Hindlimb muscle (tissue), 1 donor: ENCODE results near the gene TEAD1. TPM values are rescaled to one million over a fixed set of nuclear protein-coding genes. Genes with fewer than 3 reads are reported as not detected.

Experiments used
- DNase-seq: peaks from one replicate; pipeline ENCODE4 v3.0.0-alpha.2; 2013
- polyA plus RNA-seq: library from polyadenylated mRNA; unstranded; fragments of 120-200 nt; gene quantifications from one replicate; pipeline ENCODE4 v1.2.1, GENCODE V29; 2013; ENCODE audit not compliant: insufficient read length

TEAD1 gene
- polyA plus RNA-seq, 1 donor = 95.3 TPM

DNA sequence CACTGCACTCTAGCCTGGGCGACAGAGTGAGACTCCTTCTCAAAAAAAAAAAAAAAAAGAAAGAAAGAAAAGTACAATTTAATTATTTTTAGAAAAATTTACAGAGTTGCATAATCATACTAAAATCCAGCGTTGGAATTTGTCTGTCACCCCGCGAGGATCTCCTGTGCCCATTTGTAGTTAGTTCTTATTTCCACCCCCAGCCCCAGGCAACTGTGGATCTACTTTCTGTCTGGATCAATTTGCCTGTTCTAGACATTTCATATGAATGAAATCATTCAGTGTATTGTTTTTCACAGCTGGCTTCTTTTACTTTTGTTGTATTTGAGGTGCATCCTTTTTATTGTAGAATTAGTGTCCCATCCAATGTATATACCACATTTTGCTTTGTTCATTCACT, 232.3 kb downstream of the TEAD1 start:
- no peak for DNase-seq

DNA sequence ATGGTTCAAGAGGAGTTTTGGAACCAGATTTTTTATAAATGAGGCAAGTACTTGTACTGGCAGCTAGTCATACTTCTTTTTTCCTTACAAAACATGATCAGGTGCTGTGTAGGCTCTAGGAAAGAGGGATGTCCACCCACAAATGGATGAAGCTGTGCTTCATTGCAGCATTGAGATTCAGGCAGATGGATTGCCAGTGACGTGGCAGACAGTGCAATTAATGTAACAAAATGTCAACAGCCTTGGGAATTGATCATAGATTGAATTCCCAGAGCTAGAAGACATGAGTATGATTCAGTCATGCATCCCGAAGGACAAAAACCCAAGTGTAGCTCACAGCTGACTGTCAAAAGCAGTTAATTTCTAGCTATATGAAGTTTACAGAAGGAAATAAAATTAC, 235.7 kb downstream of the TEAD1 start:
- no peak for DNase-seq

DNA sequence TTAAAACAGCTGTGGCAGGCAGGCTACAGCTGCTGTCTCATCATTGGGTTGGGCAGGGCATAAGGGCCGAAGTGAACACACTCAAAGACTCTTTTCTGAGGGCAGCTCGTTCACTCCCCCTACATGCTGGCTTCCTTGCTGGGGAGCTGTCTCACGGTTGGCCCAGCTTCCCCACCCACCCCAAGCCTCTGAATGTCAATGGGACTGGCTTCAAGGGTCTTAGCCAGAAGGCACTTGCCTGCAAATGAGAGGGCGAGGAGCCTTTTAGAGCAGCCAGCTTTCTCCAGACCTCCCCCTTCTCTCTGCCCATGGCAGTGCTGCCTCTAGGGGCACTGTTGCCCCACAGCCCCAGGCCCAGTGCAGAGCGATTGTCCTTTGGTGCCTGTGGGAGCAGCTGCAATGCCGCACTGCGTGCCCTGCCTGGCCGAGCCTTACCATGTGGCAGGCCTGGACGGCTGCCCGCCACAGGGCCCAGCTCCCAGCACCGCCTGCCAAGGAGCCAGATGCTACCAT, 240.2 kb downstream of the TEAD1 start:
- DNase-seq = peak; percentile 58

DNA sequence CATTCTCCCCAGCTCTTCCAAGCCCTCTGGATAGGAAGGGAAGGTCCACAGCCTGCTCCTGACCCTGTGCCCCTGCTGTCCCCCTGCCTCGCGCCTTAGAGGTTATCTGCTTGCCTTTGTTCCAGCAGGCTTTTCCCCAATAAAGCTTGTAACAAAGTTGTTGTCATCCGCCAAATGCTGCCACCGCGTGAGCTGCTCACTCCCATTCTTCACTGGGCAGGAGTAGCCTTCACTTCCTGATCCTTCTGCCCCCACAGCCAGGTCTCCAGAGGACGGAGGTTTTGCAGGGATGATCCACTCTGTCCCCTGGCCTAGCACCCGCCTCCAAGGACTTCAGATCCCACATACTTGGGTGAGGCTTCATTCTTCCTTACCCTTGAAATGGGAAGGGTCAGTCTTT, 240.9 kb downstream of the TEAD1 start:
- DNase-seq = no peak

DNA sequence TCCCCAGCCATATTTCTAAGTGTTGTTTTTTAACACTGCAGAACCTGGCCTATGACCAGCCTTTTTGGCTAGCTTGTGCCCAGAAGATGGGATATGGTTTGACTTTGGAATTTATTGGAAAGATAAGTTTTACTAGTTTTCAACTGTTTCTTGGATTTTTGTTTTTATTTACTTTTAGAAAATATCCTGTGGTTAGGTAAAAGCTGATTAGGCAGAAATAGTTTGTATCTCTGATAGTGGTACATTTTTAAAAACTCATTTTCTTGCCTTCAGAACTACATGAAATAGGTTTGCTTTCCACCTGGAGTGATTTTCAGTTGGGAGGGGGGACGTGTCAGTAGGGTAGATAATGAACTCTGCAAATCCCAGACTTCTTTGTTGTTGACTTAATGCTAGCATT, 243.6 kb downstream of the TEAD1 start:
- DNase-seq = no peak

DNA sequence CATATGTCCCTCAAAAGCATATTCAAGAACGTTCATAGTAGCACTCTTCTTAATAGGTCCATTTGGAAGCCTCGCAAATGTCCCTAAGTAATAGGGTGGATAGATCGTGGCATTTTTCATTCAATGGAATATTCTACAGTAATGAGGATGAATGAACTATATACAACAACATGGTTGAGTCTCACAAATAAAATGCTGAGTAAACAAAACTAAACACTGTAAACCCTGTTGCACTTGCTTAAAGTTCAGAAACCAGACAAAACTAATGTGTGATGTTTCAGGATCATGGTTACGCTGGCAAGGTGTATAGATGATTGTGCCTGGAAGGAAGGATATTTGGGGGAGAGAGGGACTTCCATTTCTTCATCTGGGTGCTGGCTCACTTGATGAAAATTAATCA, 244.4 kb downstream of the TEAD1 start:
- no peak for DNase-seq

DNA sequence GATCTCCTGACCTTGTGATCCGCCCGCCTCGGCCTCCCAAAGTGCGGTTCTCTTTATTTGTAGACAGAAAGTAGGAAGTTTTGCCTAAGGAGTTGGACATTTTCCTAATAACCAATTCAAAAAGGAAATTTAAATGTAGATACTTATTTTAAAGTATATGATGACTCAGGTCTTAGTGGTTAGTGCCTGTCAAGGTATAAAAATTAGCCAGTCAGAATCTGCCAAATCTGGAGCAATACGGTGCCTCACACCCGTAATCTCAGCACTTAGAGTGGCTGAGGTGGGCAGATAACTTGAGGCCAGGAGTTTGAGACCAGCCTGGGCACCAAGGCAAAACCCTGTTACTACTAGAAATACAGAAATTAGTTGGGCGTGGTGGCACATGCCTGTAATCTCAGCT, 248.2 kb downstream of the TEAD1 start:
- DNase-seq = no peak

DNA sequence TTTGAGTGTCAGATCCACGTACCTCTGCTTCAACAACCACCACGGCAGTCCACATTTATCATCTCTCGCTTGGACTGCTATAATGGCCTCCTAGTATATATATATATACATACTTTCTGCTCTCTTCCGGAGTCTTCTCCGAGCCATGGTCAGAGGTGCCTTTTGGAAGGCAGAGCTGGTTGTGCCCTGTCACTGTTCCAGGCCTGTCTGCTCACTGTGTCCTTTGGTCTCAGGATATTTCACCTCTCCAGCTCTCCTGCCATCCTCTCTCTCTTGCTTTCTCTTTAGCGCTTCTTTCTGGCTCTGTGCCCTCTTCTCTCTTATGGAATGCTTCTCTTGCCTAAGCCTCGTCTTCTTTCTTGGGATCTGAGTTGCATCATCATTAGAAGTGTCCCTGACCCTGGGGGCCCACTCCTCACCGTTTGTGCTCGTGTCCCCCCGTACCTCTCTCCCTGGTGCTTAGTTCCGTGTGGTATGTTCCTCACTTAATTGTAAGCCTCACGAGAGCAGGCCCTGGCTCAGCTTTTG, 248.8 kb downstream of the TEAD1 start:
- no peak for DNase-seq

DNA sequence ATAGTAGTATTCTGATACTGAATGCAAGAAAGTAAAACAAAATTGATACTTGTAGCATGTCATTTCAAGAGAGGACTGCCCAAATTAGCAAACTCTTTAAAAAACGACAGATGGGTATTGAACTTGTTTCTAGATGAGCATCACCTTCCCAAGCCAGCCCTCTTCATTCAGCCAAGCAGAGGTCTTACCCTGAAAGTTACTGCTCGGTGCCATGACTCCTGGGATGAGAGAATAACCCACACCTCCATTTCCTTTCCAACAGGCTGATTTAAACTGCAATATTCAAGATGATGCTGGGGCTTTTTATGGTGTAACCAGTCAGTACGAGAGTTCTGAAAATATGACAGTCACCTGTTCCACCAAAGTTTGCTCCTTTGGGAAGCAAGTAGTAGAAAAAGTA, 250.4 kb downstream of the TEAD1 start:
- DNase-seq = no peak

DNA sequence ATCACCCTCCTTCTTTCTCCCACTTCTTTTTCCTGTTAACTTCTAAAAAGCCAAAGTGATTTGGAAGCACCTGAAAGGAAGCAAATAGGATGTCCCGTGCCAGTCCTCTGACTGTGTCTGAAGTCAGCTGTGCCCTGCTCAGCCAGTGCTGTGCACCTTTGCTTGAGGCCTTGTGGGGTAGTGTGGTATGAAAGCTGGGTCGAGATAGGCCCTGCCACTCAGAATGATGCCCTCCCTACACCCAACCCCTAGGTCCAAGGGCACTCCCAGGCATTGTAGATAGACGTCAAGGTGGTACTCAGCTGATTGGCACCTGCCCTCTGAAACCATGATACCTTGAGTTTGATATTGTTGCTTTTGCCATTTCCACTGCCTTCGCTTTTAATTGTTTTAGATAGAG, 251.3 kb downstream of the TEAD1 start:
- no peak for DNase-seq

DNA sequence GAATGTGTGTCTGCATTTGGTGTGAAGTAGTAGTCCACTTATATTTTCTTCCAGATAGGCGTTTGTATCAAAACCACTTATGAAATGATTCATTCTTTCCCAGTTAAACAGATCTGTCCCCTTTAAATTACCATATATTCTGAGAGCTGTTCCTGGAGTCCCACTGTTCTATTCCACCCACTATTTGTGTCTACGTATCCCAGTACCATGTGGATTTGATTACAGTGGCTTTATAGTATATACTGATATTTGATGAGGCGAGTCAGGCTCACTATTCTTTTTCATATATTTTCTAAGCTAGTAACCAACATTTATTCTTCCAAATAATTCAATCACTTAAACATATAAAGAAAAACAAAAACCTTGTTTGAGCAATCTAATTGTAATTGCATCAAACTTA, 253.0 kb downstream of the TEAD1 start:
- DNase-seq = no peak

DNA sequence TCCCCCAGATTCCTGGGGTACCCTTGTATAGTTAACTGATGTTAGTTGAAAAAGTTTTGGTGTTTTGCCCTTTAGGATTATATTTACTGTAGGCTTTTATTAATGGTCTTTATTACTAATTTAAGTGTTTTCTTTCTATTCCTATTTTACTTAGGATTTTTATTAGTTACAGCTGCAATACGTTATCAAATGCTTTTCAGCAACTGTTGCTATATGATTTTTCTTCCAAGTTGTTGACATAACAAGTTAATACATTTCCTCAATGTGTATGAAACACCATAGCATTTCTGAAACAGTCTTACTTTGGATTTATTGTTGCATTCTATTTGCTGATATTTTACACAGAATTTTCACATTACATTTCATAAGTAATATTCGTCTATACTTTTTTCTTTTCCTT, 253.7 kb downstream of the TEAD1 start:
- no peak for DNase-seq

DNA sequence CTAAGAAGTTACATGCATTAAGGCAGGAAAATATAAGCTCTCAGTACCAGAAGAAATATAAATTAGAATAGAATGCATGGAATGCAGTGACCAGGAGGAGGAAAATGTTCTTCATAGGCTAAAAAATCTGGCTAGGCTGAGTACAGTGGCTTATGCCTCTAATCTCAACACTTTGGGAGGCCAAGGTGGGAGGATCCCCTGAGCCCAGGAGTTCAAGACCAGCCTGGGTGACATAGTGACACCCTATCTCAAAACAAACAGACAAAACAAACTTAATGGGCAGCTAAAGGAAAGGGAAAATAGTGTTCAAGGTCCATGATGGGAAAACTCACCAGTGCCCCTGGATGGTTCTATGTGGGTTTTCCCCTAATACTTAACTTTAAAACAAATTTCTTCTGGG, 256.6 kb downstream of the TEAD1 start:
- no peak for DNase-seq

DNA sequence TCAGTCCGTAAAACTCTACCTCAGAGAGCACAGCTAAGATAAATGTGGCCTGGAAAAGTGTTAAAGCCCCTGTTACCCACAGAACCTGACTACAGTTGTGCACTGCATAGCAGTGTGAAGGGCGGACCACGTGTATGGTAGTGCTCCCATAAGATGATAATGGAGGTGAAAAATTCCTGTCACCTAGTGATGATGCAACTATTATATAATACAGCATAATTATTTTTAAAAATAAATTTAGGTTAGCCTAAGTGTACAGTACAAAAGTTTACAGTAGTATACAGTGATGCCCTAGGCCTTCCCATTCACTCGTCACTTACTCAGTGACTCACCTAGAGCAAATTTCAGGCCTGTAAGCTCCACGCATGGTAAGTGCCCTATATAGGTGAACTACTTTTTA, 258.3 kb downstream of the TEAD1 start:
- DNase-seq = no peak

DNA sequence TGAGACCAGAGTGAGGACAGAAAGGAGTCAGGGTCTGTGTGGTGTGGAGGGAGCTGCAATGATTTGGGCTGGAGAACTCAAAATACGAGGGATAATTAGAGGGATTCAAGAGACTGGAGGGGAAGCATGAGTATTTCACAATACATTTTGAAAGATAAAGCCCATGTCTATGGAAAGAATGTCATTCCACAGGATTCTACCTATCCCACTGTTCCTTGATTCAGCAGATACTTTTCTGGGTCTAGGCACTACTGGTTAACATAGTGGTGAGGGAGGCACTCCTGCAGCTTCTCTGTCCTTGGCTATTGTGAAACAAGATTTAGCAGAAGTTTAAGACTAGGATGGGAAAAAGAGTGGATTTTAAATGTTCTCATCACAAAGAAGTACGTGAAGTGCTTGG, 262.0 kb downstream of the TEAD1 start:
- DNase-seq = no peak

DNA sequence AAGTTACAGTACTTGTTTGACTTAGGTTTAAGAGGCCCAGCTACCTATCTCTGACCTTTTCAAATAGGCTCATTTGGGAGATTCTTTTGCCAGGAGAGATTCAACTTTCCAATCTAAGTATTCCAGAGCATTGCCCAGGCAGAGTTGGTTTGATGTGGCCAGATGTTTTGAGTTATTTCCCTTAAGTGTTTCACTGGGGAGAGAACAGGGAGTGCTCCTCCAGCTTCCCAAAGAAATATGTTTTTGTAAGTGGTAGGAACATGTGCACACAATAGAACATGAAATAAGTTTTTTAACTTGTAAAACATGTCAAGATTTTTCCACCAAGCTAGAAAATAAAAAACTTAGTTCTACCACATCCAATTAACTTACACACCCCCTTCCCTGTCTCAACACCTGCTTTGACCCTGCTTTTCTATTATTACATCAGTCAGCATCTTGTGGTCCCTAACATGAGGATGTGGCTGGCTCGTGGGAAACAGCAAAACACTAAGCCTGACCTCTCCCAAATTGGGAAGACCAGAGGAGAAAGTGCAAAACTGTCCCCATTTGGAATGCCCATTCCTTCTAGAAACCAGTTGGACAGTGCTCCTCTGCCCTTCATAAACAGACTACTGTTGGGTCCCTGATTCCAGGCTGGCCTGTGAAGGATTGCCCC, 264.5 kb downstream of the TEAD1 start:
- DNase-seq = no peak

DNA sequence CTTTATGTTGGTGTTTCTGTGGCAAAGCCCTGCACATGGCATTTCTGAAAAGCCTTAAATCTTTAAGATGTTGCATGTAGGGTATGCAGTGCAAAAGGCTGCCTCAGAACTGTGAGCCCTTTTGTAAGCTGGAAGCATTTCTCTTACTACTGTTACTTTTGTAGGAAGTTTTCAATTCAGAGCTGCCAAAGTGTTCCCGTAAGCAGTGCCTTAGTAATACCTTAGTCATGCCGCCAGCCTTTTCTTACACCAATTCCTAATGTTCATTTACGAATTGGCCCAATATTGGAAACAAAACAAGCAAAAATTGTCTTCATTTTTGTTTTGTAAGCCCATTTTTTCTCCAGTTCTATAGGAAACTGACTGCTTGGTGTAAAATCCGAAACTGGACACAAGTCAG, 267.4 kb downstream of the TEAD1 start:
- DNase-seq = no peak

DNA sequence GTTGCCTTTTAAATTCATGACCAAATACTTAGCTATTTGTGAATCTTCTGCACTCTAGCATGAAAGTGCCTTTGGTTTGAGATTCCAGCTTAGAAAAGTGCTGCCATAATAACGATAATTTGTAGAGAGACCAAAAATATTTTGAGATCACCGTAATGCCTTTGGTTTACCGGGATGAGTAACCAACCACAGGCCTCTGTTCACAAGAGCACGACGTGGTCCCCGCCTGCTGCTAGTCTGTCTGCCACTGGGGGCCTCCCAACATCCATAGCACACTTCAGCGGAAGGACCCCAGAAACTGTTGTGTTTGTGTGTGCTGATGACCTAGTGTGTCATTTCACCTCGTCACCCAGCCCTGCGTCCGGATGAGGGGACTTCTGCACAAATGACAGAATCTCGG, 267.9 kb downstream of the TEAD1 start:
- DNase-seq = no peak

DNA sequence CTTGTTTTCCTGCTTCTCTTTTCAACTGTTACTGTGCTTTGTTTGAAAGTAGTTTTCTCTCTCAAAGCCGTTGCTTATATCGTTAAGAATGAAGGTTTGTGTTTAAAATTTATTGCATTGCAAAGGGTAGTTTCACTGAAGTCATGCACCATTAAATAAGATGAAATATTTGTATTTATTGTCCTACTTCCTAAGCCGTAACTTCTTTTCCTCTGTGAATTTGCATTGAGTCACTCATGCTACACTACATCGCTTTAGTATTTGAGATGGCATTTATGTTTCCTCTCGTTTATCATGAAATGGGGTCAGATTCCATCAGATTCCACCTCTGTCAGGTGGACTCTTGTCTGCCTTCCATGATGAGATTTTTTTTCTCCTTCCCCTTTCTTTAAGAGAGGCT, 269.1 kb downstream of the TEAD1 start:
- DNase-seq = no peak

DNA sequence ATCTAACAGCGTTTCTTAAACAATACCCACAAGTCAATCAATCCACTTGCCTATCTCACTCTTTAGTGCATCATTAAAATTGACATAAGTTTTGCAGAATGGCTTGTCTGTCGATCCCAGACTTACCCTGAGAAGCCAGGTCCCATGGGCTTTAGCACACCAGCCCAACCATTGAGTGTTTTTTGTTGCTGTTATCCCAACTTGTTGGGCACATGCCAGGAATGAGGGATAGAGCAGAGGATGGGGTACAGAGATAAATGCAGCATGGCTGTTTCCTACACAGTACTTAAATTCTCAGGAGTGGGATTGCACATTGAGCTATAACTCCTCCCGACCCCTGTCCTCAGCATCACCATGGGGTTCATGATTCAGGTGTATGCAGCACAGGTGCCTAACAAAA, 270.7 kb downstream of the TEAD1 start:
- no peak for DNase-seq

DNA sequence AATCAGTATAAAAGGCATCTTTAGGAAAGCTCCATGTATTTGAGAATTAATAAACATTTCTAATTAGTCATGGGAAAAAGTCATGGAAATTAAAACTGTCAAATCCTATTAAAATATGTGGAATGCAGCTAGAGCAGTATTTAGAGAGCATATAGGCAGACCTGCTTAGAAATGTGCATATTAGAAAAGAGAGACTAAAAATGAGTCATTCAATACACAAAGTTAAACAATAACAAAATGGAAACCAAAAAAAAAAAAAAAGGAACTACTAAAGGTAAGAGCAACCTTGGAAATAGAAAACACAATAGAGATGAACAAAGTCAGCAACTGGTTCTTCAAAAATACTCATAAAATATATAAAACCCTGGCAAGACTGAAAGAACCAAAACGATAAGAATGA, 275.2 kb downstream of the TEAD1 start:
- no peak for DNase-seq

DNA sequence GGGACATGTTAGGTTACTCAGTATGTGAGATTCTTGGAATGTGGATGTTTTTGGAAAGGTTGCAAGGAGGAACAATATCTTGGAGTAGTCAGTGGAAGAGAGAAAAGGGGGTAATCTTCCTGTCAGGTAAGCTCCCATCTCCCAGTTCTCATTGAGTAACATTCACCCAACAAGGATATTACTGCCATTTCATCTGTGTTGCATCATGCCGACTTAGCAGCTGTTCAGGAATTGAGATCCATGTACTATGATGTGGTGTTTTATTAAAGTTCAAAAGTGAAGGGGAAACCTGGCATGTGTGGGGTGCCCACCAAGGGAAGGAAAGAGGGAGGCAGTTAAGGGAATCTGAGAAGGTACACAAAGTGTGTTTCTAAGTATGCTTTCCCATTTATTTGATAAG, 276.4 kb downstream of the TEAD1 start:
- DNase-seq = no peak

DNA sequence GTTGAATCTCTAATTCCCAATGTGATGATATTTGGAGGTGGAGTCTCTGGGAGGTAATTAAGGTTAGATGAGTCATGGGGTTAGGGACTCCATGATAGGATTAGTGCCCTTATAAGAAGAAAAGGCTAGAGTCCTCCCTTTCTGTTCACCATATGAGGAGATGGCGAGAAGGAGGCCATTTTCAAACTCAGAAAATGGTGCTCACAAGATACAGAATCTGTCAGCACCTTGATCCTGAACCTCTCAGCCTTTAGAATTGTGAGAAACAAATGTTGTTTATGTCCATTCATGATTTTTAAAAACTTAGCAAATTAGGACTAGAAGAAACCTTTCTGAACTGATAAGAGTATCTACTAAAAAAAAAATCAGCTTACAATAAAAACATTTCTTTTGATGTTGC, 277.2 kb downstream of the TEAD1 start:
- DNase-seq = no peak

DNA sequence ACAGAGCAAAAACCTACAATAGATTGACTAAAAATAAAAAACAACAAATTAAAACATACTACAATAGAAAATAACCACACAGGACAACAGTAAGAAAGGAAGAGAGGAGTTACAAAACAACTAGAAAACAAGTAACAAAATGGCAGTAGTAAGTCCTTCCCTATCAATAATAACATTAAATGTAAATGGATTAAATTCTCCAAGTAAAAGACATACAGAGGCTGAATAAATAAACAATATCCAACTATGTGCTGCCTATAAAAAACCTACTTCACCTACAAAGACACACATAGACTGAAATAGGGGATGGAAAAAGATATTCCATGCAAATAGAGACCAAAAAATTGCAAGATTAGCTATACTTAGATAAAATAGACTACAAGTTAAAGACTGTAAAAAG, 277.9 kb downstream of the TEAD1 start:
- DNase-seq = no peak

DNA sequence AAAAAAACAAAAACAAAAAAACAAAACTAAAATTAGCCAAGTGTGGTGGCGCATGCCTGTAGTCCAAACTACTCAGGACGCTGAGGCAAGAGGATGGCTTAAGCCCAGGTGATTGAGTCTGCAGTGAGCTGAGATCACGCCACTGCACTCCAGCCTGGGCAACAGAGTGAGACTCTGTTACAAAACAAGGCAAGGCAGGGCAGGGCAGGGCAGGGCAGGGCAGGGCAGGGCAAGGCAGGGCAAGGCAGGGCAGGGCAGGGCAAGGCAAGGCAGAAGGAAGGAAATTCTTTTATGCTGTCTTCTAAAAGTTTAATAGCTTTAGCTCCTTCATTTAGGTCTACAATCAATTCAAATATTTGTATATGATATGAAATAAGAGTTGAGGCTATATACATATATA, 284.8 kb downstream of the TEAD1 start:
- no peak for DNase-seq
